Aorta (tissue), 5 donors: ENCODE measurements around the gene FER1L5. TPM values are rescaled to one million over a fixed set of nuclear protein-coding genes. Genes with fewer than 3 reads are reported as not detected.

Experiments used
- ATAC-seq: fragments of 200-7000 bp; cut with Tn5 transposase; one replicate; pipeline ENCODE4 v1.9.1; 2022; ENCODE audit warnings: moderate library complexity; ENCODE audit not compliant: low FRiP score
- DNase-seq, 2 donors: peaks; one replicate each; pipeline ENCODE4 v3.0.0-alpha.2; 2020
- H3K27ac ChIP-seq, 2 donors: one replicate each; pipeline ENCODE4 v1.5.1; 2013; ENCODE audit warnings: low read length in 2 of 2, mild to moderate bottlenecking in 2 of 2, moderate library complexity in 2 of 2, control low read depth in 1 of 2, inconsistent platforms in 1 of 2, low read depth in 1 of 2
- H3K27me3 ChIP-seq, 2 donors: one replicate each; pipeline ENCODE4 v1.6.1; 2013; ENCODE audit warnings: control low read depth in 1 of 2, low read length in 1 of 2, mild to moderate bottlenecking in 1 of 2, moderate library complexity in 1 of 2; ENCODE audit not compliant: insufficient read depth in 2 of 2, control insufficient read depth in 1 of 2
- H3K36me3 ChIP-seq, 2 donors: one replicate each; pipeline ENCODE4 v1.6.1; 2013; ENCODE audit warnings: control low read depth in 1 of 2, low read length in 1 of 2, mild to moderate bottlenecking in 1 of 2; ENCODE audit not compliant: insufficient read depth in 2 of 2, control insufficient read depth in 1 of 2
- H3K4me1 ChIP-seq, 2 donors: one replicate each; pipeline ENCODE4 v1.6.1; 2013; ENCODE audit warnings: low read length in 2 of 2, control low read depth in 1 of 2, mild to moderate bottlenecking in 1 of 2, moderate library complexity in 1 of 2; ENCODE audit not compliant: insufficient read depth in 2 of 2, control insufficient read depth in 1 of 2
- H3K4me3 ChIP-seq, 2 donors: one replicate each; pipeline ENCODE4 v1.5.1; 2013; ENCODE audit warnings: low read length in 2 of 2, control low read depth in 1 of 2, mild to moderate bottlenecking in 1 of 2
- H3K9me3 ChIP-seq: one replicate; pipeline ENCODE4 v1.6.1; 2013; ENCODE audit warnings: mild to moderate bottlenecking, low read length; ENCODE audit not compliant: control insufficient read depth
- WGBS, 2 donors: extraction: QIAGEN DNeasy Blood & Tissue Kit; methylation state at CpG; one replicate each; pipeline ENCODE4 v1.1.7; 2013; 5-methylcytosine and 5-hydroxymethylcytosine counted together
- intact Hi-C, 2 donors: fragments of 100-400 bp; cut with DNase I; formaldehyde crosslinking; loops; one replicate each; pipeline versions ENCODE4 v1.14.2 to v1.15.0; 2022
- polyA plus RNA-seq, 2 donors: library from polyadenylated mRNA; stranded (reverse); fragments of 200-250 nt; gene quantifications; one replicate each; pipeline ENCODE4 v1.2.3, GENCODE V29; 2013
- total RNA-seq, 2 donors: library from RNA; stranded (reverse); fragmentation: NEBNext Ultra II Directional; extraction: Animal tissue kit (Norgen Biotek cat#: 25700); gene quantifications; one replicate each; pipeline ENCODE4 v1.2.1, GENCODE V29; 2021
- donor health status: healthy with polysubstance abuse.
- donor health status: Bipolar disorder and iron deficiency.
- donor health status: DM: no; HTN: no; CAD: no.
- donor health status: DM: no; HTN: no; CAD: no.
- donor health status: DM: yes; HTN: yes; CAD: no.

Gene FER1L5
- total and polyA plus RNA-seq, 4 donors, result 0.05 to 0.42 (median 0.10) TPM; not detected in 1

GRCh38 chr2:96703021-96703751 is 60.6 kb downstream of the FER1L5 start:
- 96% methylated on average over 16 of the region's 16 CpGs for whole genome bisulfite sequencing, 2 donors
- H3K36me3 ChIP-seq, result peaks cover 4 to 11% of the 10 kb centered on the region in 2 donors
- intact Hi-C loops, result no loop called here

GRCh38 chr2:96710985-96711384 is 68.4 kb downstream of the FER1L5 start:
- no peak overlapping the region for H3K27ac ChIP-seq
- peaks cover 0 to 1% of the 10 kb centered on the region in 2 donors for H3K4me1 ChIP-seq
- ATAC-seq (no peak), DNase-seq (no peak)
- H3K4me3 ChIP-seq, result no peak overlapping the region
- peaks cover 10 to 18% of the 10 kb centered on the region in 2 donors for H3K36me3 ChIP-seq
- H3K9me3 ChIP-seq, result no peaks in the 10 kb centered on the region
- H3K27me3 ChIP-seq, result no peaks in the 10 kb centered on the region
- 89 to 95% methylated on average over 3 of the region's 3 CpGs for WGBS, 2 donors
- intact Hi-C loops, result no loop called here

More at GRCh38 chr2:96703021-96703751, 60.6 kb downstream of the FER1L5 start:
- Histone ChIP-seq H3K27me3 (no peaks in the 10 kb centered on the region), H3K27ac (no peak overlapping the region), H3K4me3 (no peak overlapping the region), H3K9me3 (no peaks in the 10 kb centered on the region), H3K4me1 (no peaks in the 10 kb centered on the region)
- DNase-seq (no peak), ATAC-seq (no peak)

- whole genome bisulfite sequencing, 2 donors, result 93% methylated on average over 5 of the region's 5 CpGs
- ATAC-seq (no peak), DNase-seq (no peak)
- intact Hi-C loops, result no loop called here
- Histone ChIP-seq H3K4me3 (no peak overlapping the region), H3K27me3 (no peaks in the 10 kb centered on the region), H3K9me3 (no peaks in the 10 kb centered on the region), H3K4me1 (peaks cover 0 to 1% of the 10 kb centered on the region in 2 donors), H3K36me3 (peaks cover 3 to 12% of the 10 kb centered on the region in 2 donors), H3K27ac (no peak overlapping the region)
Observed at GRCh38 chr2:96715658-96716057, 73.1 kb downstream of the FER1L5 start.

- H3K36me3 ChIP-seq, result peaks cover 0 to 8% of the 10 kb centered on the region in 2 donors
- DNase-seq (no peak), ATAC-seq (no peak)
- H3K4me3 ChIP-seq, result no peak overlapping the region
- H3K9me3 ChIP-seq, result no peaks in the 10 kb centered on the region
- H3K4me1 ChIP-seq, result peaks cover 0 to 1% of the 10 kb centered on the region in 2 donors
- H3K27ac ChIP-seq, result no peak overlapping the region
- intact Hi-C loops, result no loop called here
- H3K27me3 ChIP-seq, result no peaks in the 10 kb centered on the region
Observed at GRCh38 chr2:96716388-96716787, 73.8 kb downstream of the FER1L5 start.

GRCh38 chr2:96726131-96726530 is 83.6 kb downstream of the FER1L5 start:
- 86 to 91% methylated on average over 4 of the region's 4 CpGs for WGBS, 2 donors
- ATAC-seq, result no peak
- intact Hi-C loops, result no loop called here
- H3K36me3 ChIP-seq, result peaks cover 2 to 3% of the 10 kb centered on the region in 2 donors
- no peak overlapping the region for H3K4me3 ChIP-seq
- no peaks in the 10 kb centered on the region for H3K9me3 ChIP-seq
- DNase-seq, result no peak
- H3K27me3 ChIP-seq, result no peaks in the 10 kb centered on the region
- no peaks in the 10 kb centered on the region for H3K4me1 ChIP-seq
- no peak overlapping the region for H3K27ac ChIP-seq

GRCh38 chr2:96727431-96727830 is 84.9 kb downstream of the FER1L5 start:
- no peak for ATAC-seq

GRCh38 chr2:96729748-96730147 is 87.2 kb downstream of the FER1L5 start:
- intact Hi-C loops, result no loop called here
- Histone ChIP-seq H3K27ac (no peak overlapping the region), H3K9me3 (no peaks in the 10 kb centered on the region), H3K4me3 (no peak overlapping the region), H3K27me3 (no peaks in the 10 kb centered on the region), H3K4me1 (no peaks in the 10 kb centered on the region), H3K36me3 (peaks cover 10% of the 10 kb centered on the region in 2 donors)
- ATAC-seq (peak; percentile 79), DNase-seq (no peak)
- WGBS, 2 donors, result 73 to 75% methylated on average over 7 of the region's 7 CpGs

More at GRCh38 chr2:96727431-96727830, 84.9 kb downstream of the FER1L5 start:
- DNase-seq, result no peak
- H3K27ac ChIP-seq, result no peak overlapping the region
- H3K27me3 ChIP-seq, result no peaks in the 10 kb centered on the region
- 95 to 97% methylated on average over 5 of the region's 5 CpGs for WGBS, 2 donors
- no peaks in the 10 kb centered on the region for H3K9me3 ChIP-seq
- intact Hi-C loops, result no loop called here
- peaks cover 2 to 3% of the 10 kb centered on the region in 2 donors for H3K36me3 ChIP-seq
- no peak overlapping the region for H3K4me3 ChIP-seq
- H3K4me1 ChIP-seq, result no peaks in the 10 kb centered on the region

- Histone ChIP-seq H3K4me1 (no peaks in the 10 kb centered on the region), H3K4me3 (no peak overlapping the region), H3K27ac (no peak overlapping the region), H3K27me3 (no peaks in the 10 kb centered on the region), H3K9me3 (no peaks in the 10 kb centered on the region), H3K36me3 (peaks cover 10% of the 10 kb centered on the region in 2 donors)
- intact Hi-C loops, result no loop called here
- 69 to 80% methylated on average over 2 of the region's 2 CpGs for WGBS, 2 donors
- ATAC-seq (no peak), DNase-seq (no peak)
Observed at GRCh38 chr2:96730212-96730611, 87.6 kb downstream of the FER1L5 start.

GRCh38 chr2:96733931-96734330 is 91.4 kb downstream of the FER1L5 start:
- peaks cover 10% of the 10 kb centered on the region in 2 donors for H3K36me3 ChIP-seq
- WGBS, 2 donors, result 88% methylated on average over 3 of the region's 3 CpGs
- DNase-seq (no peak), ATAC-seq (no peak)
- no peaks in the 10 kb centered on the region for H3K9me3 ChIP-seq
- H3K27me3 ChIP-seq, result no peaks in the 10 kb centered on the region
- H3K27ac ChIP-seq, result no peak overlapping the region
- H3K4me1 ChIP-seq, result no peaks in the 10 kb centered on the region
- intact Hi-C loops, result no loop called here
- no peak overlapping the region for H3K4me3 ChIP-seq
